Transverse colon (tissue), 4 donors: ENCODE results near the gene SLC29A3. TPM values are rescaled to one million over a fixed set of nuclear protein-coding genes. Genes with fewer than 3 reads are reported as not detected.
A peak's percentile ranks its signal among the peaks of the same experiment; 100 is the strongest.

ENCODE experiments used
- DNase-seq: peaks from one replicate; pipeline ENCODE4 v3.0.0-alpha.2; 2019
- H3K27ac ChIP-seq, 4 donors: fragments of 200-600 bp; sonication (generic); 2 replicates each; pipeline ENCODE4 v1.5.1; 2016 to 2018; ENCODE audit warnings: inconsistent platforms in 4 of 4
- H3K27me3 ChIP-seq: fragments of 200-600 bp; sonication (generic); 2 replicates; pipeline ENCODE4 v1.5.1; 2017; ENCODE audit warnings: inconsistent platforms
- H3K36me3 ChIP-seq, 4 donors: fragments of 200-600 bp; sonication (generic); 2 replicates each; pipeline ENCODE4 v1.5.1; 2017 to 2019; ENCODE audit warnings: inconsistent platforms in 4 of 4
- H3K4me1 ChIP-seq, 4 donors: fragments of 200-600 bp; sonication (generic); 2 replicates each; pipeline ENCODE4 v1.5.1; 2017 to 2020; ENCODE audit warnings: inconsistent platforms in 4 of 4
- H3K4me3 ChIP-seq, 4 donors: fragments of 200-600 bp; sonication (generic); 1 replicate in 1 of 4; 2 replicates in 3 of 4; pipeline versions ENCODE4 v1.5.1 to v1.6.1; 2017 to 2019; ENCODE audit warnings: inconsistent platforms in 4 of 4
- H3K9me3 ChIP-seq, 2 donors: fragments of 200-600 bp; sonication (generic); 2 replicates each; pipeline ENCODE4 v1.5.1; 2017 to 2019; ENCODE audit warnings: inconsistent platforms in 2 of 2
- CTCF ChIP-seq, 5 experiments: fragments of 200-600 bp in 3 of 5; fragments of 450-650 bp in 2 of 5; sonication (generic) in 3 of 5; IDR thresholded peaks; 1 replicate in 2 of 5; 2 replicates in 3 of 5; pipeline ENCODE4 v1.5.1; 2016 to 2017; ENCODE audit warnings: antibody characterized with exemption in 5 of 5, inconsistent platforms in 3 of 5, mild to moderate bottlenecking in 2 of 5, moderate library complexity in 1 of 5
- EP300 ChIP-seq: sonication (generic); formaldehyde crosslinking; IDR thresholded peaks from one replicate; pipeline ENCODE4 v1.6.1; 2017; ENCODE audit warnings: antibody characterized with exemption, low read depth
- POLR2A ChIP-seq: fragments of 450-650 bp; IDR thresholded peaks from one replicate; pipeline ENCODE4 v1.6.1; 2016; ENCODE audit warnings: antibody characterized with exemption, mild to moderate bottlenecking, moderate library complexity
- POLR2AphosphoS5 ChIP-seq, 3 donors: sonication (generic); formaldehyde crosslinking; IDR thresholded peaks; one replicate each; pipeline ENCODE4 v1.6.1; 2016; ENCODE audit warnings: antibody characterized with exemption in 3 of 3
- WGBS, 2 donors: methylation state at CpG; one replicate each; pipeline ENCODE4 v1.1.5; 2018; ENCODE audit warnings: low coverage in 1 of 2; 5-methylcytosine and 5-hydroxymethylcytosine counted together
- in situ Hi-C, 4 donors: fragments of 200-750 bp; cut with MboI; loops; one replicate each; pipeline versions ENCODE4 v1.15.0 to v1.15.1; 2017; ENCODE audit warnings: low sequenced_read_pairs in 3 of 4, low pct_ligation_motif_present in 1 of 4, low pct_unique_long_range_greater_than_20kb in 1 of 4
- intact Hi-C: fragments of 100-400 bp; cut with DNase I; formaldehyde crosslinking; loops from one replicate; pipeline ENCODE4 v1.15.1; 2023; ENCODE audit warnings: low total_unique reads
- total RNA-seq, 4 donors: library from RNA; depleted of rRNA; stranded (reverse); fragments of >200 nt; gene quantifications; one replicate each; pipeline ENCODE4 v1.1.0, GENCODE V29; 2016

SLC29A3 gene
- total RNA-seq, 4 donors from 2014 or later = 0.75 to 6.4 (median 3.4) TPM

GRCh38 chr10:71316056-71316785 is 2.8 kb upstream of the SLC29A3 start:
- intact Hi-C loops = loop anchor here (10.0 kb wide), 3 partner anchors 259 to 579 kb away; no protein-coding TSS in a partner anchor

DNA sequence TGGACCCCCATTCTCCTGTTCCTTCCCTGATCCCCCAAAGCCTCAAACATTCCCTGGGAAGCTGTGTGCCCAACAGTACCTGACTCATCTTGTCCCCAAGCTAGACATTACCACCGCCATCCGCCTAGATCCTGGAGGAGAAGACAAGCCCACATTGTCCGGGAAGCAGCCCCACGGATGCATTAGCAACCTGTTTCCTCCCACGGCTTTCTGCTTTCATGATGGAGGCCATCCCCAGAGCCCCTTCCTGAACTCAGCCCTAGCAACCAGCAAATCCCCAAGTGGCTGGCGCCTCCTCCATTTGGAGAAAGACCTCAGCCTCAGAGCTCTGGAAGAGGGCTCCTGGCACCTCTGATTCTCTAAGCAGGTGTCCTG is 2.3 kb upstream of the SLC29A3 start:
- Histone ChIP-seq H3K27me3 (no peaks in the 10 kb centered on the region), H3K36me3 (no peaks in the 10 kb centered on the region), H3K27ac (no peak overlapping the region), H3K4me1 (peaks cover 4 to 37% (median 17%) of the 10 kb centered on the region in 4 donors), H3K4me3 (no peak overlapping the region), H3K9me3 (no peaks in the 10 kb centered on the region)
- no peak for DNase-seq
- TF ChIP-seq POLR2AphosphoS5 (IDR thresholded peaks at IDR 0.05) (no peak), CTCF (IDR thresholded peaks at IDR 0.05) (no peak), EP300 (no peak), POLR2A (no peak)
- WGBS, 2 donors = 81% methylated on average over 5 of the region's 6 CpGs; no CpG with 5 or more reads in 1 of the 2 donors
- in situ Hi-C loops = loop anchor here (10.0 to 25.0 kb wide), 7 partner anchors 246 to 498 kb away; no protein-coding TSS in a partner anchor
- intact Hi-C loops = loop anchor here (10.0 kb wide), 3 partner anchors 258 to 578 kb away; no protein-coding TSS in a partner anchor

More at GRCh38 chr10:71316056-71316785, 2.8 kb upstream of the SLC29A3 start:
- Histone ChIP-seq H3K9me3 (no peaks in the 10 kb centered on the region), H3K36me3 (no peaks in the 10 kb centered on the region), H3K4me1 (peaks cover 4 to 37% (median 17%) of the 10 kb centered on the region in 4 donors), H3K27me3 (no peaks in the 10 kb centered on the region), H3K4me3 (no peak overlapping the region), H3K27ac (no peak overlapping the region)
- TF ChIP-seq EP300 = no peak
- no peak for TF ChIP-seq CTCF (IDR thresholded peaks at IDR 0.05)
- no peak for TF ChIP-seq POLR2A
- TF ChIP-seq POLR2AphosphoS5 (IDR thresholded peaks at IDR 0.05) = no peak
- no peak for DNase-seq
- 68 to 86% methylated on average over 3 of the region's 3 CpGs for WGBS, 2 donors
- in situ Hi-C loops = loop anchor here (10.0 to 25.0 kb wide), 7 partner anchors 246 to 499 kb away; no protein-coding TSS in a partner anchor

DNA sequence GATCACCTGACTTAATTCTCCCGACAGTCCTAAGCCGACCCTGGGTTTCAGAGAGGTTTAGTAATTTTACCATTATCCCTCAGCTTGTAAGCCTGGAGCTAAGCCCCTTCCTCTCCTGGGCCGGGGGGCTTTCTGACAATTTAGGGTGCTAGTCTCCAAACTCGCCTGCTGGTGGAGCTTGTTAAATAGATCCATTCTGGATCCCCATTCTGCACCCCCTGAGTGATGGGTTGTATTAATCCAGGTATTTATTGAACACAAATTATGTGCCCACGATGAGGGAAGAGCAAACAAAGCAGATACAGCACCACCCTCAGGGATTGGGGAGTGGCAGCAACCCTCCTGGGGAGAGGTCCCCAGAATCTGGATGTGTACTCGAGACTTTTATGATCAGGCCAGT is 1.3 kb upstream of the SLC29A3 start:
- Histone ChIP-seq H3K9me3 (no peaks in the 10 kb centered on the region), H3K27me3 (no peaks in the 10 kb centered on the region), H3K4me3 (no peak overlapping the region), H3K36me3 (no peaks in the 10 kb centered on the region), H3K27ac (no peak overlapping the region), H3K4me1 (peaks cover 4 to 35% (median 17%) of the 10 kb centered on the region in 4 donors)
- intact Hi-C loops (loop anchor here (10.0 kb wide), 3 partner anchors 257 to 577 kb away; no protein-coding TSS in a partner anchor), in situ Hi-C loops (loop anchor here (10.0 to 25.0 kb wide), 7 partner anchors 245 to 497 kb away; no protein-coding TSS in a partner anchor)
- DNase-seq = no peak
- TF ChIP-seq POLR2A (no peak), EP300 (no peak)
- WGBS, 2 donors = 64 to 67% methylated on average over 2 to 6 of the region's 6 CpGs

GRCh38 chr10:71319800-71320392 is 837 bp downstream of the SLC29A3 start:
- intact Hi-C loops = loop anchor here (10.0 kb wide), 3 partner anchors 255 to 575 kb away; no protein-coding TSS in a partner anchor
- 45% methylated on average over 8 of the region's 8 CpGs; no CpG with 5 or more reads in 1 of the 2 donors for WGBS, 2 donors
- H3K4me3 ChIP-seq = peak overlapping the region; percentile 61 to 88 (median 76)
- TF ChIP-seq CTCF (IDR thresholded peaks at IDR 0.05) (peak in 2 of 5 experiments; percentile 5 to 13), POLR2AphosphoS5 (IDR thresholded peaks at IDR 0.05) (no peak)
- no peak for DNase-seq
- H3K27ac ChIP-seq = peak overlapping the region; percentile 80 to 88 (median 84)
- no peaks in the 10 kb centered on the region for H3K27me3 ChIP-seq
- H3K9me3 ChIP-seq = no peaks in the 10 kb centered on the region
- peaks cover 4 to 14% (median 9%) of the 10 kb centered on the region in 4 donors for H3K4me1 ChIP-seq
- in situ Hi-C loops = loop anchor here (10.0 to 25.0 kb wide), 7 partner anchors 242 to 495 kb away; no protein-coding TSS in a partner anchor
- peaks cover 0 to 10% (median 0%) of the 10 kb centered on the region in 4 donors for H3K36me3 ChIP-seq
